Retinal pigment epithelial cell (primary cell): ENCODE measurements around the gene STIP1.
A peak's percentile ranks its signal among the peaks of the same experiment; 100 is the strongest.

ENCODE experiments used
- DNase-seq: peaks from one replicate; pipeline ENCODE4 v3.0.0-alpha.2; 2010; ENCODE audit warnings: low read depth
- H3K4me3 ChIP-seq: 2 replicates; pipeline ENCODE4 v1.5.1; 2011; ENCODE audit warnings: mild to moderate bottlenecking, low read length, control low read depth, moderate library complexity
- TF ChIP-seq, protein P1 (sequence below): conservative IDR thresholded peaks from 2 replicates; pipeline ENCODE4 v1.5.1; 2011; ENCODE audit warnings: low read depth, low read length, control low read depth, inconsistent platforms

STIP1 gene

DNA sequence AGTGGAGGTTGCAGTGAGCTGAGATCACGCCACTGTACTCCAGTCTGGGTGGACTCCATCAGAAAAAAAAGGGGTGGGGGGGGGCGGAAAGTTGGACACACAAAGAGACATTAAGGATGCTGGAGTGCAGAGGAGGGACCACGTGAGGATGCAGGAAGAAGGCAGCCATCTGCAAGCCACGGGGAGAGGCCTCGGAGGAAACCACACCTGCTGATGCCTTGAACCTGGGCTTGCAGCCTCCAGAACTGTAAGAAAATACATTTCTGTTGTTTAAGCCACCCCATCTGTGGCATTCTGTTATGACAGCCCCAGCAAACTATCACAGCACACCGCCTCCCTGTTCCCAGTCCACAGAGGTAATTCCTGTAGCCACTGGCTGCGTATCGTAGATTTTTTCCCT is 9.2 kb upstream of the STIP1 start:
- DNase-seq = no peak
- H3K4me3 ChIP-seq = no peak overlapping the region
- TF ChIP-seq, protein P1, sequence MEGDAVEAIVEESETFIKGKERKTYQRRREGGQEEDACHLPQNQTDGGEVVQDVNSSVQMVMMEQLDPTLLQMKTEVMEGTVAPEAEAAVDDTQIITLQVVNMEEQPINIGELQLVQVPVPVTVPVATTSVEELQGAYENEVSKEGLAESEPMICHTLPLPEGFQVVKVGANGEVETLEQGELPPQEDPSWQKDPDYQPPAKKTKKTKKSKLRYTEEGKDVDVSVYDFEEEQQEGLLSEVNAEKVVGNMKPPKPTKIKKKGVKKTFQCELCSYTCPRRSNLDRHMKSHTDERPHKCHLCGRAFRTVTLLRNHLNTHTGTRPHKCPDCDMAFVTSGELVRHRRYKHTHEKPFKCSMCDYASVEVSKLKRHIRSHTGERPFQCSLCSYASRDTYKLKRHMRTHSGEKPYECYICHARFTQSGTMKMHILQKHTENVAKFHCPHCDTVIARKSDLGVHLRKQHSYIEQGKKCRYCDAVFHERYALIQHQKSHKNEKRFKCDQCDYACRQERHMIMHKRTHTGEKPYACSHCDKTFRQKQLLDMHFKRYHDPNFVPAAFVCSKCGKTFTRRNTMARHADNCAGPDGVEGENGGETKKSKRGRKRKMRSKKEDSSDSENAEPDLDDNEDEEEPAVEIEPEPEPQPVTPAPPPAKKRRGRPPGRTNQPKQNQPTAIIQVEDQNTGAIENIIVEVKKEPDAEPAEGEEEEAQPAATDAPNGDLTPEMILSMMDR = no peak

- TF ChIP-seq, protein P1 = no peak
- no peak overlapping the region for H3K4me3 ChIP-seq
- DNase-seq = no peak
Observed at GRCh38 chr11:64178203-64178602, 7.8 kb upstream of the STIP1 start.

DNA sequence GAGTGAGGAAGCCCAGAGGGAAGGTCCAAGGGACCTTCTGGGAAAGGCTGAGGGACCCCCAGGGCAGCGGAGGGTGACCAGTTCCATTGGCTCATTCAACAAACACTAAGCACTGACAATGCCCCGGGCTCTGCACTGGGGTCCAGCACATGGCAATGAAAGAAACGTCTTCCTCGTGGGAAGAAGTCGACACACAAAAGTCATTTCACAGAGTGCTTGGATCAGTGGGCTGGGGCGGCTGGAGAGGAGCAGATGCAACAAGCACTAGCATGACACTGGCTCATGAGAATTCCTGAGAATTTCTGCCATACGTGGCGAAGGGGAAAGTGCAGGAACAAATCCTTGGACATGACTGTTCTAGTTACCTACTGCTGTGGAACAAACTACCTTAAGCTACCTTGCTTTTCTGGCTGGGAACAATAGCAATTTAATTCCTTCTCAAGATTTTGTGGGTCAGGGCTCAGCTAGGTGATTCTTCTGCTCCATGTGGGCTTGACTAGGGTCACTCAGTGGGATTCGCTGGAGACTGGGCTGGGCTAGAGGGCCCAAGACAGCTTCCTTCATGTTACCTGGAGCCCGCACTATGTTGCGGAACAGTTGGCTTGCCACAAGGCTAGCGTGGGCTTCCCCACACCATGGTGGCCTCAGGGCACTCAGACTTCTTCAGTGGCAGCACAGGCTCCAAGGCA is 6.9 kb upstream of the STIP1 start:
- DNase-seq = no peak
- H3K4me3 ChIP-seq = no peak overlapping the region
- TF ChIP-seq, protein P1 = no peak

DNA sequence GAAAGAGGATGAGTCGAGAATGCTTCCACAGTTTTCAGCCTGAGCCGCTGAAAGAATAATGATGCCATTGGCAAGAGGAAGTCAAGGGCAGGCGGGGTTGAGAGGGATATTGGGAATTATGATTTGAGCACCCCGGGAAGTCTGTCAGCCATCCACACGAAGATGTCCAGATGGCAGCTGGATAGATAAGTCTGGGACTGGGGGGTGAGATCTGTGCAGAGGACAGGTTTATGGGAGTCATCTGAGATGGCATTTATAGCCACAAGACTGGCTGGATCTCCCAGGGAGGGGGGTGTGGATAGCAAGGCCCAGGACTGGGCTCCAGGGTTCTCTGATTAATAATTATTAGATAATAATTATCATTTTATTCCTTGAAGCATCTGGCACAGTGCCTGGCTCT is 5.1 kb upstream of the STIP1 start:
- DNase-seq = no peak
- TF ChIP-seq, protein P1 = no peak
- no peak overlapping the region for H3K4me3 ChIP-seq

GRCh38 chr11:64181506-64182411 is 4.2 kb upstream of the STIP1 start:
- H3K4me3 ChIP-seq = no peak overlapping the region
- peak; percentile 81 for DNase-seq
- TF ChIP-seq, protein P1 = no peak

GRCh38 chr11:64183890-64184289 is 2.1 kb upstream of the STIP1 start:
- no peak for DNase-seq
- TF ChIP-seq, protein P1 = no peak
- no peak overlapping the region for H3K4me3 ChIP-seq
